Nephron progenitor cell (in vitro differentiated cells): Measurements from ENCODE around the gene HTRA3.

Source experiments
- DNase-seq: peaks from one replicate; pipeline ENCODE4 v3.0.0; 2021
- H3K27ac Mint-ChIP-seq: 2 replicates; pipeline ENCODE4 v1.8.0; 2021; ENCODE audit warnings: mild to moderate bottlenecking, moderate library complexity, mixed read lengths
- H3K27me3 Mint-ChIP-seq: 2 replicates; pipeline ENCODE4 v1.8.0; 2021; ENCODE audit warnings: mild to moderate bottlenecking, low read depth, mixed read lengths; ENCODE audit not compliant: poor library complexity
- H3K36me3 Mint-ChIP-seq: 2 replicates; pipeline ENCODE4 v1.8.0; 2021; ENCODE audit warnings: low read depth, mixed read lengths
- H3K4me1 Mint-ChIP-seq: 2 replicates; pipeline ENCODE4 v1.8.0; 2021; ENCODE audit warnings: mixed read lengths
- H3K4me3 Mint-ChIP-seq: 2 replicates; pipeline ENCODE4 v1.8.0; 2021; ENCODE audit warnings: mild to moderate bottlenecking, moderate library complexity, mixed read lengths
- H3K9me3 Mint-ChIP-seq: 2 replicates; pipeline ENCODE4 v1.8.0; 2021; ENCODE audit warnings: mild to moderate bottlenecking, moderate library complexity, mixed read lengths
- TF ChIP-seq, protein P1 (sequence below): fragments of 200-600 bp; sonication (generic); IDR thresholded peaks from 2 replicates; pipeline ENCODE4 v1.5.0; 2021; ENCODE audit warnings: antibody characterized with exemption

HTRA3 gene

DNA sequence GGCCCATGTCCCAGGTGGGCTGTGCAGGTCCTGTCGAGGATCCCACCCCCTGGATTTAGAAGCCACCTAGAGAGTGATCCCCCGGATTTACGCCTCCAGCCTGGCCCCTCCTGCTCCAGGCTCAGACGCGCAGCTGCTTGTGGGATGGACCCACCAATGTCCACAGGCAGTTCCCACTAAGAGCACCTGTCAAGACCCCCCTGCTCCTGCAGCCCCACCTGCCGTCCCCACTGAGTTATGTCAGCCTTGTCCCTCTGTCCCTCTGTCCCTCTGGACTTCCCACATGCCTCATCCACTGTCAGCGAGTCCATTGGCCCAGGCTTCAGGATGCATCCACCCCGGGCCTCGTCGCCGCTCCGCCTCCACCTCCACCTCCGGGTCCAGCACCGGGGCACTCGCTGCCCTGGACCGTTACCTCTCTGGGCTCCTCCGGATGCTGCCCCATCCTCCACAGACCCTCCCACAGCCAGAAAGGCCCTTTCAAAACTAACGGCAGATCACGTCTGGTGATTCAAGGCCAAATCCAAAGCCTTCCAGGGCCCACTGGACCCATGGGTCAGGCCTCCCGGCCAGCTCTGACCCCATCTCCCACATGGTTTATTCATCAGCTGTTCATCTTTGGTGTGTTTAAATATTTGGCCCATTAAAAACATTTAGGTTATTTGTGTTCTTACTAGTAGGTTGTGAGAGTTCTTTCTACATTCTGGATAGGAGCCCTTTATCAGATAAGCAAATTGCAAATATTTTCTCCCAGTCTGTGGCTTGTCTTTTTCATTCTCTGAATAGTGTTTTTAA is 28.3 kb downstream of the HTRA3 start:
- Mint-ChIP-seq H3K4me3 (no peak overlapping the region), H3K4me1 (no peaks in the 10 kb centered on the region), H3K27ac (no peak overlapping the region), H3K27me3 (peaks cover 9% of the 10 kb centered on the region), H3K9me3 (peaks cover 21% of the 10 kb centered on the region), H3K36me3 (peaks cover 8% of the 10 kb centered on the region)
- no peak for DNase-seq
- TF ChIP-seq, protein P1, sequence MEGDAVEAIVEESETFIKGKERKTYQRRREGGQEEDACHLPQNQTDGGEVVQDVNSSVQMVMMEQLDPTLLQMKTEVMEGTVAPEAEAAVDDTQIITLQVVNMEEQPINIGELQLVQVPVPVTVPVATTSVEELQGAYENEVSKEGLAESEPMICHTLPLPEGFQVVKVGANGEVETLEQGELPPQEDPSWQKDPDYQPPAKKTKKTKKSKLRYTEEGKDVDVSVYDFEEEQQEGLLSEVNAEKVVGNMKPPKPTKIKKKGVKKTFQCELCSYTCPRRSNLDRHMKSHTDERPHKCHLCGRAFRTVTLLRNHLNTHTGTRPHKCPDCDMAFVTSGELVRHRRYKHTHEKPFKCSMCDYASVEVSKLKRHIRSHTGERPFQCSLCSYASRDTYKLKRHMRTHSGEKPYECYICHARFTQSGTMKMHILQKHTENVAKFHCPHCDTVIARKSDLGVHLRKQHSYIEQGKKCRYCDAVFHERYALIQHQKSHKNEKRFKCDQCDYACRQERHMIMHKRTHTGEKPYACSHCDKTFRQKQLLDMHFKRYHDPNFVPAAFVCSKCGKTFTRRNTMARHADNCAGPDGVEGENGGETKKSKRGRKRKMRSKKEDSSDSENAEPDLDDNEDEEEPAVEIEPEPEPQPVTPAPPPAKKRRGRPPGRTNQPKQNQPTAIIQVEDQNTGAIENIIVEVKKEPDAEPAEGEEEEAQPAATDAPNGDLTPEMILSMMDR, result no peak

DNA sequence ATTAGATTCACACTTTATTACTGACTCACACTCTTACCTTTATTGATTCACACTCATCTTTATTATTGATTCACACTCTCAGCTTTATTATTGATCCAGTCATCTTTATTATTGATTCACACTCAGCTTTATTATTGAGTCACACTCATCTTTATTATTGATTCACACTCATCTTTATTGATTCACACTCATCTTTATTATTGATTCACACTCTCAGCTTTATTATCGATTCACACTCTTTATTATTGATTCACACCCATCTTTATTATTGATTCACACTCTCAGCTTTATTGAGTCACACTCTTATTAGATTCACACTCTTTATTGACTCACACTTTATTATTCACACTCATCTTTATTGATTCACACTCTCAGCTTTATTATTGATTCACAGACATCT is 31.3 kb downstream of the HTRA3 start:
- Mint-ChIP-seq H3K4me3 (no peak overlapping the region), H3K27ac (no peak overlapping the region), H3K36me3 (no peaks in the 10 kb centered on the region), H3K9me3 (peaks cover 16% of the 10 kb centered on the region), H3K4me1 (peaks cover 7% of the 10 kb centered on the region), H3K27me3 (peaks cover 7% of the 10 kb centered on the region)
- TF ChIP-seq, protein P1, result no peak
- no peak for DNase-seq

DNA sequence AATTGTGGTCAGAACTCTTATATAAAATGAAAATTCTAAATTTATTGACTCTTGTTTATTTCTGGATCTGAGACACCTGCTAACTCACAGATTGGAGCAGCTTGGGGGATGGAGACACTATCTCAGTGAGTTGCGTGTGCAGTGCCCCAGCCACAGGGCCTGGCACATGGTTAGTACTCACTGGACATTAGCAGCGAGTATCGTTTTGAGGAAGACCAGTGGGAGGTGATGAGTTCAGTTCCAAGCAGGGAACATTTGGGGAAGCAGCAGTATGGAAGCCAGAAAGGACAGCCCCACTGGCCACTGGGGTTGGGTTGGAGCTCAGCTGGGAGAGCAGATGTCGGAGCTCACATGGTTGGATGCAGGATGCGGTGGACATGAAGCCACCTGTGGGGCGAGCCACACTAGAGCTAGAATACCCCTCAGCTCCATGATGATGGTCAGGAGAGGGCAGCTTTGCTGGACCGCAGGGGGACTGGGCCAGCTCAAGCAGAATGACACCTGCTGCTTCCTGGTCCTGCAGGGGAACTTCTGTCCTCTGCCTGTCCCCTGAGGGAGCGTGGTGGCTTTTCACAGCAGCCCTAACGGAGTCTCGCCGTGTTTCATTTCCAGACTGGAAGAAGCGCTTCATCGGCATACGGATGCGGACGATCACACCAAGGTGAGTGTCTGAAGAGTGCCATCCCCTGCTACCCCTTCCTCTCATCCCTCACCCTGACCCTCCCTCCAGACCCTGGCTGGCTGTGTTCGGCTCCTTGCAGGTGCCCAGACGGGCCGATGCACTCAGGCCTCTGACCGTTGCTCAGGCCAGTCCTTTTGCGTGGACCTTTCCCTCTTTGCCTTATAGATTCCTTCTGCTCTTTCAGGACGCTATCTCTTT is 32.5 kb downstream of the HTRA3 start:
- Mint-ChIP-seq H3K36me3 (no peaks in the 10 kb centered on the region), H3K27me3 (peaks cover 7% of the 10 kb centered on the region), H3K4me1 (peaks cover 14% of the 10 kb centered on the region), H3K27ac (no peak overlapping the region), H3K4me3 (no peak overlapping the region), H3K9me3 (peaks cover 16% of the 10 kb centered on the region)
- TF ChIP-seq, protein P1, result no peak
- DNase-seq, result no peak

DNA sequence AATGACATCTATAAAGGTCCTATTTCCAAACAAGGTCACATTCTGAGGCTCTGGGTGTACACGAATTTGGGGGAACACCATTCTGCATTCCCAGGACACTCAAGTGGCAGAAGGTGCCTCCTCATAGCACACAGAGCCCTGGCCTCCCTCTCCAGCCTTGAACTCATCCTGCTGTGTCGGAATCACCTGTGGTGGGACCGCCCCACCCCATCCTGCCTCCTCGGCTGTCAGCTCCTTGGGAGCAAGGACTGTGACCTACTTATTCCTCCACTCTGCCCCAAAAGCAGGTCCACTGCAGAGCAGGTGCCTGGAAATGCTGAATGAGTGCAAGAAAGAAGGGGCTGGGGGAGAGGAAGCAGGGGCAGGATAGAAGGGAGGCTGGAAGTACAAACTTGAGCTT is 33.5 kb downstream of the HTRA3 start:
- TF ChIP-seq, protein P1, result no peak

DNA sequence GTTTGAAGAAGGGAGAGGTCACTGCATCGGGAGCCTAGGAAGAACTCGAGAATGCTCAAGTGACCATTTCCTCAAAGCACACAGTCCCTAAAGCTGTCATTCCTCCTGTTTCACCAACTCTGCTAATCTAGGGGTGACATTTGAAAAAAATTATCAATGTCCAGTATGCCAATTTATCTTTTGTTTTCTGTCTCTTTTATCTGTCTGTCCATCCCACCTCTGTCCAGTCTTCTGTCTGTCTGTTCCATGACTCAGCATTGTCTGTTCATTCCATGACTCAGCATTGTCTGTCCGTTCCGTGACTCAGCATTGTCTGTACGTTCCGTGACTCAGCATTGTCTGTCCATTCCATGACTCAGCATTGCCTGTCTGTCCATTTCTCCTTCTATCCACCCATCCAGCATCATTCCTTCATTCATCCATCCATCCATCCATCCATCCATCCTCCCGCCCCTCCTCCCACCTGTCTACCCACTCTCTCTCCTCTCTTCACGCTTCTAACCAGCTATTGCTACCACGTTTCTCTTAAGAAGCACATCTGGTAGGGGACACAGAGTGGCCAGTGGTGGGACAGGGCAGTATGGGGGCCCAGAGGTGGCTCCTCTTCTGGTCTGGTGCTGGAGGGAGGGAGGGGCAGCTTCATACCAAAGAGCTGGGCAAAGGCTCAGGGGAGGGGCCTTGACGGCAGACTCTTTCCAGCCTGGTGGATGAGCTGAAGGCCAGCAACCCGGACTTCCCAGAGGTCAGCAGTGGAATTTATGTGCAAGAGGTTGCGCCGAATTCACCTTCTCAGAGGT is 34.1 kb downstream of the HTRA3 start:
- Mint-ChIP-seq H3K4me3 (no peak overlapping the region), H3K4me1 (peaks cover 18% of the 10 kb centered on the region), H3K36me3 (no peaks in the 10 kb centered on the region), H3K9me3 (peaks cover 16% of the 10 kb centered on the region), H3K27ac (no peak overlapping the region), H3K27me3 (peaks cover 7% of the 10 kb centered on the region)
- TF ChIP-seq, protein P1, result no peak
- no peak for DNase-seq

More for the DNA sequence above, 33.5 kb downstream of the HTRA3 start:
- DNase-seq, result no peak
- peaks cover 16% of the 10 kb centered on the region for H3K9me3 Mint-ChIP-seq
- no peak overlapping the region for H3K27ac Mint-ChIP-seq
- H3K27me3 Mint-ChIP-seq, result peaks cover 7% of the 10 kb centered on the region
- no peak overlapping the region for H3K4me3 Mint-ChIP-seq
- H3K36me3 Mint-ChIP-seq, result no peaks in the 10 kb centered on the region
- H3K4me1 Mint-ChIP-seq, result peaks cover 18% of the 10 kb centered on the region
